Retina (tissue), 1 donor: ENCODE results near the gene FAR2.
"Not testable (repeated sequence)": the region's sequence is repeated elsewhere in the genome, so short reads cannot be mapped to it uniquely, and the experiment has no call there.

Experiments used
- DNase-seq: peaks from one replicate; pipeline ENCODE4 v3.0.0-alpha.2; 2016

The FAR2 gene

DNA sequence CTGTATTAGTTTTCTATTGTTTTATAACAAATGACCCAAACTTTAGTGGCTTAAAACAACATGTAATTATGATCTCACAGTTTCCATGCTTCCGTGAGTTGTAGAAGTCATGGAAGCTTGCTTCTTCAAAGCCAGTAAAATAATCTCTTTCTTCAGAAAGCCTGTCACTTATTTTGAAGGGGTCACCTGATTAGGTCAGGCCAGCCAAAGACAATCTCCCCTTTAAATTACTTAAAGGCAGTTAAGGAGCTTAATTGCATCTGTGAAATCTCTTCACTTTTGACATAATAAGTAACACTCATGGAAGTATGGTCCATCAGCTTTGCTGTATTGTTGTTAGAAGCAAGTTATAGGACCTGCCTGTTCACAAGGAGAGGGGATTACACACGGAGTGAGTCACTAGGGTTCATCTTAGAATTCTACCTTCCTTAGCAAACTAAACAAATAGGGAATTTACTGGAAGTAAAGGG, 89.8 kb downstream of the FAR2 start:
- no peak for DNase-seq

DNA sequence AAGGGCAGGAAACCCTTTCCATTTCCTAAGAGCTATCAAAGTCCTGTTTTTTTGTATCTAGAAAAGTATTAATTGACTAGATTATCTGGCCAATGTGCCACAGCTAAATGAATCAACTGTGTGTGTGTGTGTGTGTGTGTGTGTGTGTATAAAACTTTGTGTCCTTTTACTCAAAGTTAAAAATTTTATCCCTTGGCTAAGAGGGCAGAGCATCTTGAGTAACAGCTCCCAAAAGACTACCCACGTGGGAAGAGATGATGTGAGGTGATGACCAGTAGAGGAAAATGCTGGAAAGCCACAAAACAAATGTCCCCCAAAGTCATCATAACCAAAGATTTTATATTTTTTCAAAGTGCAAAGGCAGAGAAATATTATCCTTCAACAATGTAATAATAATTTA, 90.3 kb downstream of the FAR2 start:
- no peak for DNase-seq

DNA sequence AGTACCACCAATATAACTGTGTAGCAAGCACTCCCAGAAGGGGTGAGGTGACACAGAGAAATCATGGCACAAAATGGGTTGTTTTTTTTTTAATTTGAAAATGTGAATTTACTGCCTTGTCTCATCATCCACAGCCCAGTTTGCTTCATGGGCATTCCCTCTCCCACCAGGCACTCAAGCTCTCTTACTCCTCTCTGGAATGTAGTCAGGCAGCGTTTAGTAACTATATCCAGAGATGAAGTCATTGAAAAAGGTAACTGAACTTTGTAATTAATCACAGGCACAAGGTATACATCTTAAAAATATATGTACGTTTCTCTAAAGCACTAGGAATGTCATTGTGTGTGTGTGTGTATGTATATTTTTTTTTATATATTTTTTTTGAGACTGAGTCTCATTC, 91.4 kb downstream of the FAR2 start:
- DNase-seq: no peak

DNA sequence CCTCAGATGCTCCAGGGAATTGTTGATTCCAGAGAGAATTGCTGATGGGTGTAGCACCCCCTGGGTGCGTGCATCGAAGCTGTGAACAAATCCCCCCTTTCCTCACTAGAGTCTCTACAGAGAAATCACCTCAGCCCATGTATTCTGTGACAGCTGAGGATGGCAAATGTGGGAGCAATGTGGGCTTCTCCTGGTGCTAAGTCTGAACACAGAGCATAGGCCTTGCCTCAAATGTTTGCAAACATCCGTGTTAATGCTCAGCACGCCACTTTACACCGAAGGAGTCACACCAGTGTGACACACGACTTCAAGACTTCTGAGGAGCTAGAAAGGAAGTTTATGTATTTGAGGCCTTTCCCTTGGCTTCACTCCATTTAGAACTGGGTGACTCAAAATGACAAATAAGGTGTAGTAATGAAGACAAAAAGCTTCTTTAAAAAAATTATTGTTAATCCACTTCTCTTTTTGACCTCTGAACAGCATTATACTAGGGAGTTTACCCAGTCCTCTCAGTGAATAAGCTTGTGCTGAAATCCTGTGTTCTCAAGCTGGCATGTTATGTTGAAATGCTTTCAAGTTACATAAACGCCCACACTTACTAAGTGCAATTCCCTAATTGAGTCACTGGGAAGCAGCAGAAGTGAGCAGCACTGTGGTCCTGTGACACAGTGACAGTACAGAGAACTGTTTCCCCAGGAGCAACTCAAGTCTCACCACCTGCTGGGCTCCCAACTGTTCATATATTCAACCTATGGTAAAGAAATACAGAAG, 92.9 kb downstream of the FAR2 start:
- peak; percentile 51 for DNase-seq

DNA sequence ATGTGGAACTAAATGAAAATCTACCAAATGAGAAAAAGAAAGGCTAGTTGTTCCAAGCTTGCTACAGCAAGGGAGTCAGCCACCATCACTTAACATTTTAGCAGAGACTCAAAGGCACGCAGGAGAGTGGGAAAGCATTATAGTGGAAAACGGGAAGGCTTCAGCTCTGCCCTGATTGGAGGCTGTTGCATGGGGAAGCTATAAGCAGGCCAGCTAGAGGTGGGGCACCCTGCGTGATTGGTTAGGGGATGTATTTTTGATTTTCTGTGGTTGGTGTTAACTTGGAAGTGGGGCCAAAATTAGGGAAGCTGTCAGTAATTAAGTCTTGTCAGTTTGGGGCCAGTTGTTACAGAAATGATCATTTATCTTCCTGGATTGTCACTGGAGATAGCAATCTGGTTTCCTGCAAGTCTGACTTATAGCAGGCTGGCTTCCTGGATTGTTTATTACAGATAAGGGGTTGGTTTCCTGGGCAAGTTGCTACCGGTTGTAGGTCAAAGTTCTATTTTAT, 93.9 kb downstream of the FAR2 start:
- DNase-seq: peak; percentile 17

DNA sequence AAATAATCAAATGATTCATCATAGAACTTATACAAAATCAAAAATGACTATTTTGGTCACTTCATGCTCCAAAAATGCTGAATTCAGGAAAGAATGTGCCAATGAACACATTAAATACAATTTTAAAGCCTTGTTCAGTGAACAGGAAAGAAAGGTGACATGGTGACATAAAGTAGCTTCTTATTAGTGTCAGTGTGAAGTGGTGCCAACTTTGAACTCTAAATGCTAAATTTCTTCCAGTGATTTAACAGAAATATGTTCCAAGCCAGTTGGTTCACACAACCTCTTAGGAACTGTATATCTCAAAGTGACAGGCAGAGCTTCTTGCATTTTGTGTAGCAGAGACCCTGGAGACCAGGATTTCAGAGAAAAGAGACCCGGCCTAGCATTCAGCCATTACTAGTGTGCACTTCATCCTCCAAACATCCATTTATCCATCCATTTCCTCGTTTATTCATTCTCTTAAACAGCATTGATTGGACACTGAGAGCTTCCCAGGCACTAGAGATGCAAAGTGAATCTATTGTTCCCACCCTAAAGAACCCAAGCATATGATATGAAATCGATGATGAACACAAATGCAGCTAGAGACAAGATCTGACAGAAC, 95.2 kb downstream of the FAR2 start:
- DNase-seq: peak; percentile 55

DNA sequence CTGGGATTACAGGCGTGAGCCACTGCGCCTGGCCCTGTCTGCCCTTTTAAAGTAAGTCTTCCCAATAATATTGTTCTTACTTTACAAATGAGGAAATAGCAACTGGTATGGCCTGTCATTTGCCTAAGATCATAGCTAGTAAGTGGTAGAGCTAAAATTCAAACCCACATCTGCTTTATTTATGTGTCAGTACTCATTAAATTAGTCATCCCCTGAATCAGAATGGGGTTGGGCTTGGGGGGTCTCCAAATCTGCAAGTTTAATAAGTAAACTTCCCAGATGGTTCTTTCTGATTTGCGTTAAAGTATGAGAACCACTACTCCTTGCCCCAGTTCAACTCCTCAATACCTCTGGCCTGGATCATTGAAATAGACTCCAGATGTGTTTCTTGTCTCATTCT, 96.2 kb downstream of the FAR2 start:
- DNase-seq: no peak

DNA sequence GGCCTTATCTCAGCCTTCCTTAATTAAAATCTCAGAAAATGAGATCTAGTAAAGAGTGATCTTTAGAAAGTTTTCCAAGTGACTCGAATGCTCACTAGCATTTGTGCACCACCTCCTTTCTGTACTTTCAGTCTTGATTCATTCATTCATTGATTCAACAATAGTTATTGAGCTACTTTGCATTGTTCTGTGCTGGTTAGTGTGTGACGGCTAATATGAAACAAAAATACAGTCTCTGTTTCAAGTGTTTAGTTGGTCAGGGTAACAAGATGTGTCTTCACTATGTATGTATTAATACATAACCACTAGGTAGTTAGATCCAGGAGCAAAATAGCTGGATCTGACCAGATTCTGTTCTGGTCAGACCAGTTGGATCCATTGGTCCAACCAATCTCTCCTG, 100.9 kb downstream of the FAR2 start:
- DNase-seq: no peak

DNA sequence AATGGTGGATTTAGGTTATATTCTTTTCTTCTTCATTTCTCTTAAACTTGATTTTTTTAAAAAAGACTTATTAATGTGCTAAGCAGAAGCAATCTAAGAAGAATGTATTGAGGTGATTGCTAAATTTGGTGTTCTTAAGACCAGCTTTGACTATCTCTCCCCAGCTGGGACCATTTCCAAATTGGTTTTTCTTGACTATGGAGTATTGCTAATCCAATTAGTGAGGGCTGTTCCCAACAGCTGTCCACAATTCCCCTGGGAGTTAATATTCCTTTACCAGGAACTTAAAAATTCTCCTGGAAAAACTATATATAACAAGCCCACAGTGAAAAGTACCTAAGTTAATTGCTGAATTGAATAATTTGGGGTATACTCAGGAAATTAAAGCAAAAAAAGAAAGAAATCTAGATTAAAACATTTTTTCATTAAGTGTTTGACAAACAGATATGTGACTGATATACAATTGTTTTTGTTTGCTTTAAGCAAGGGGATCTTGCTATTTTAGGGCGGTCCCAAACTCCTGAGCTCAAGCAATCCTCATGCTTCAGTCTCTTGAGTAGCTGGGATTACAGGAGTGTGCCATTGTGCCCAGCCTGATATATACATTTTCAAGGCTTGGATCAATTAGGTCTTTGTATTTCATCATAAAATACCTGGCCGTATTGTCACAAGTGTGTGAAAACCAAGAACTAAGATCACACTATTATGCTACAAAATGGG, 105.0 kb downstream of the FAR2 start:
- DNase-seq: no peak

DNA sequence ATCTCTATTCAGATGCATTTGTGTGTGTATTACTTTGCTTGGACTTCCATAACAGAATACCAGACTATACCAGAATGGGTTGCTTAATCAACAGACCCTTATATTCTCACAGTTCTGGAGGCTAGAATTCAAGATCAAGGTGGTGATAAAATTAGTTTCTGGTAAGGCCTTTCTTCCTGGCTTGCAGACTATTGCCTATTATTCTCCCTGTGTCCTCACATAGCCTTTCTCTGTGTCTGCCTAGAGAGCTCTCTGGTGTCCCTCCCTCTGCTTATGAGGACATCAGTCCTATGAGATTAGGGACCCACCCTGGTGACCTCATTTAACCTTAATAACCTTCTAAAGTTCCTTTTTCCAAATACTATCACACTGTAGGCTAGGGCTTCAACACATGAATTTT, 106.0 kb downstream of the FAR2 start:
- no peak for DNase-seq

DNA sequence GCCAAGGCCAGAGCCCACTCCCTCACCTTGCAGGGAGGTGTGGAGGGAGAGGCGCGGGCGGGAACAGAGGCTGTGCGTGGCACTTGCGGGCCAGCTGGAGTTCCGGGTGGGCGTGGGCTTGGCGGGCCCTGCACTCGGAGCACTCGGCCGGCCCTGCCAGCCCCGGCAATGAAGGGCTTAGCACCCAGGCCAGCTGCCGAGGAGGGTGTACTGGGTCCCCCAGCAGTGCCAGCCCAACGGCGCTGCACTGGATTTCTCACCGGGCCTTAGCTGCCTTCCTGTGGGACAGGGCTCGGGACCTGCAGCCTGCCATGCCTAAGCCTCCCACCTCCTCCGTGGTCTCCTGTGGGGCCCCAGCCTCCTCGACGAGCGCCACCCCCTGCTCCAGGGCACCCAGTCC, 107.5 kb downstream of the FAR2 start:
- DNase-seq: no peak

DNA sequence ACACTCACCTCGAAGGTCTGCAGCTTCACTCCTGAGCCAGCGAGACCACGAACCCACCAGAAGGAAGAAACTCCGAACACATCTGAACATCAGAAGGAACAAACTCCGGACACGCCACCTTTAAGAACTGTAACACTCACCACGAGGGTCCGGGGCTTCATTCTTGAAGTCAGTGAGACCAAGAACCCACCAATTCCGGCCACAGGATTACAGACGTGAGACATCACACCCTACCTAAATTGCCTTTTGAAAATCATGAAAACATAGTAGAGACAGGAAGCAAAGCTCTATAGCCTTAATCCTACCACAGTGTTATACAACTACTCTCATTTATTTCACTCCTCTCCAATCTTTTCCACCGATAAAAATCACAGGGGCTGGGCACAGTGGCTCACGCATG, 108.6 kb downstream of the FAR2 start:
- DNase-seq: not testable (repeated sequence)

DNA sequence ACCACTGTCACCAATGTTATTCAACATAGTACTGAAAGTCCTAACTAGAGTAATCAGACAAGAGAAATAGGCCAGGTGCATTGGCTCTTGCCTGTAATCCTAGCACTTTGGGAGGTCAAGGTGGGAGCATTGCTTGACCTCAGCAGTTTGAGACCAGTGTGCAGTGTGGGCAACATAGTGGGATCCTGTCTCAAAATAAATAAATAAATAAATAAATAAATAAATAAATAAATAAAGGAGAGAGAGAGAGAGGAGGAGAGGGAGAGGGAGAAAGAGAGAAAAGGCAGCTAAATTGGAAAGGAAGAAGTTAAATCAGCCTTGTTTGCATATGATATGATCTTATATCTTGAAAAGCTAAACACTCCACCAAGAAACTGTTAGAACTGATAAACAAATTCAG, 115.3 kb downstream of the FAR2 start:
- DNase-seq: no peak

DNA sequence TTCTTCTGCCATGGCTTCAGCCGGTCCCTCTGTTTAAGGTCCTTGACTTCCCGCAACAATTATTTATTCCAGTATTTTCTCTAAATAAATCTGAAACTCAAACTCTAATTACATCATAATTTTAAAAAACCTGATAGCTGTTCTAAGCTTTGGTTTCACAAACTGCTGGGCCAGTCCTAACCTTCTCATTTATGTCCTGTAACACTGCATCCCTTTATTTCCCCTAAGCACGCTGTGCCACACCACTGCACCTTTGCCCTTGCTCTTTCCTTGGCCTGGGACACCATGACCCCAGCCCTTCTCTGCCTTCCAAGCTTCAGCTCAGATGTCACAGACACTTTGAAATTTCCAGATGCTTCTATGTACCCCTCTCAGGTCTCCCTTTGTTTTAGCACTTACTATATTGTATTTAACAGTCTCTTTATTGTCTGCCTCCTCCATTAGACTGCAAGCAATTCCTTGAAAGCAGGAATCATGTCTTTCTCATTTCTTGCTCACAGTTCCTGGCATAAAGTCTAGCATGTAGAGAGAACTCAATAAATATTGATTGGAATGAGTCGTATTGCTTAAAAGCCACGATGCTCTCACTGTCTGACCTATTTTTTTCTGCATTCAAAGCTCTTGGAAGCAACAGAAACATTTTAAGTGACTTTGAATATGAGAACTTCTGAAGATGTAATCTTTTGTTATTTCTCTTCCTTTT, 120.8 kb downstream of the FAR2 start:
- peak; percentile 6 for DNase-seq

DNA sequence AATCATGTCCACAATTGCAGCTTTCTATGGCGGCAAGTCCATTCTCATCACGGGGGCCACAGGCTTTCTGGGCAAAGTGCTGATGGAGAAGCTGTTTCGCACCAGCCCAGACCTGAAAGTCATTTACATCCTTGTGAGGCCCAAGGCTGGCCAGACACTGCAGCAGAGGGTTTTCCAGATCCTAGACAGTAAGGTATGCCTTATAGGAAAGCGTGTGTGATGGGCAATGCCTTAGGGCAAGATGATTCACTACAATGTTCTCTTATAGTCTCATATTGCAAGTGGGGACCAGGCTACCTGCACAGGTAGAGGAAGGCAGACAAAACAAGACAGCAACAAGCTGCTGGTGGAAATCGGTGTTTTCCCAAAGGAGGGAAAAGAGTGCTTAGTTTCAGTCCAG, 121.4 kb downstream of the FAR2 start:
- DNase-seq: peak; percentile 9

DNA sequence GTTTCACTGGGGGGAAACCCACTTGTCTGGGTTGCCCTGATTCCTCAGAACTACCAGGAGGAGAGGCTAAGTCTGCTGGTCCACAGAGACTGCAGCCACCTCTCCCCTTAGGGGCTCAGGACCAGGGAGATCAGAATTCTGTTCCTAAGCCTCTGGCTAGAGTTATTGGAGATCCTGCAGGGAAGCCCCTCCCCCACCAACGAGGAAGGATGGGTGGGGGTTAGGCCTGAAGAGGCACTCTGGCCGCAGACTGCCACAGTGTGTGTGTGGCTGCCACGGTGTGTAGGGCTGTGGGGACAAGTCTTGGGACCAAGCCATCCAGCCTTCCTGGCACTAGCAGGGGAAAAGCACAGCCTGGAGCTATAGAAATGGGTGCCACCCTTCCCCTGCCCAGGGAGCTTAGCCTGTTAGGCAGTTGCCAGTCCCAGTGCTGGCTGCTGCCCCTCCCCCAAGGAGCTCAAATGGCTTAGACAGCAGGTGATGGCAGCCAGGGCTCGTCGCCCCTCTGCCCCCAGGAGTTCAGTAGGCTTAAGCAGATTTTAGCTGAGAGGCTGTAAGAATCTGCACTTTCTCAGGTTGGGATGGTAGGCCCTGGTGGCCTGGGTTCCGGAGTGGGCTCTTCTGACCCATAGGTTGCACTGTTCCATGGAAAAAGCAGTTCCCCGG, 124.2 kb downstream of the FAR2 start:
- DNase-seq: no peak

DNA sequence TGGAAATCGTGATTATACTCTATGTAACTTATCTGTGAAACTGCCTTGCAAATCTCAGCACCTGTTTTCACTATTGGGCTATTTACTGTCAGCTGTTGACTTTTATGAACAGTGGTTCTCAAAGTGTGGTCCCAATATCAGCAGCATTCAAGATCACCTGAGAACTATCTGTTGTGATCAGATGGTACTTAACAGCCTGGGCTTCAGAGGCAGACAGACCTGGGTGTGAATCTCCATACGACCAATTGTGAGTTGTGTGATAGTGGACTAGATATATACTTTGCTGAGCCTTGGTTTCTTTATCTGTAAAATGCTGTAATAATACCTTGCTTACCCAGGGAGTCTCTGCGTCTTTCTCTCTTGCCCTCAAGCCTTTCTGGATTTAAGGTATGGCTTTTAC, 126.8 kb downstream of the FAR2 start:
- DNase-seq: no peak

DNA sequence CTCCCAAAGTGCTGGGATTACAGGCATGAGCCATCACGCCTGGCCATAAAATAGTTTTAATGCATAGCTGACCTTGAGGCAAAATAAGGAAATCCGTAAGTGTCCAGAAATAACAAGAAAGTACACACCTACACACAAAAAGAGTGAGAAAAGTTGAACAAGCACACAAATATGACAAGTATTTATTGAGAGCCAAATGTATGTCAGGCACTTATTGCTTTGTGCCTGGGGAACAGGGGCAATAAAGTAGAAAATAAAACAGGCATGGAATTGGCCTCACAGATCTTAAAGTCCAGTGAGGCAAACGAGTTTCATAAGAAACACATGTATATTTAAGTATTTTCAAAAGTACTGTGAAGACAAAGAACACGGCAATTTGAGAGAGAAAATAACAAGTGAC, 128.2 kb downstream of the FAR2 start:
- no peak for DNase-seq

DNA sequence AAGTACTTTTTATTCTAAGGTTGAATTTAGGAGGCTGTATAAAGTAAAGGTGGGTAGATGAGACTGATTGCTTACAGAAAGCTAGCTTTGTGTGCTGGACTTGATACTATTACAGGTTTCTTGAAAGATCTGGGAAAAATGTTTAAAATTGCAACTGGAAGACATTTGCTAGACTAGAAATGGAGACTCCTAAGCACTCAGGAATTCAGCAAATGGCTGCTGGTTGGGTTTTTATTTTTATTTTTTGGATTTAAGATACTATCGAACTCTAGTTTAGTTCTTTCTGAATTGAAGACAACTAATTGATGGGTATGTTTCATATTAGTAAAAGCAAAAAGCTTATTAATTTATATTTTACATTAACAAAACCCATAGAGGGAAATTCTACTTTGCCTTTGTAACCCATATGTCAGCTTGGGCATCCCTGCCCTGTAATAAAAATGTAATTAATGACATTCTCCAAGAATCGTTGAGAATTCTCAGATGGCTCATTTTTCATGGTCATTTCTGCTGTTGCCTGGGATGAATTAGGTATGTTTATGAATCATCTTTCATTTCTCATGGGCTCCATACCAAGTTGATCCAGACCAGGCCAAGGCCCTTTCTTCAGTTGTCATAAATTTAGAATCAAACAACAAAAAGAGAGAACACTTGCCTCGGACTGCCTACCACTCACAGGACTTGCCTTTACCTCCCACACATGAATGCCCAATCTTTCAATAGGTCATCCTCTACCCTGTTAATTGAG, 129.8 kb downstream of the FAR2 start:
- no peak for DNase-seq

DNA sequence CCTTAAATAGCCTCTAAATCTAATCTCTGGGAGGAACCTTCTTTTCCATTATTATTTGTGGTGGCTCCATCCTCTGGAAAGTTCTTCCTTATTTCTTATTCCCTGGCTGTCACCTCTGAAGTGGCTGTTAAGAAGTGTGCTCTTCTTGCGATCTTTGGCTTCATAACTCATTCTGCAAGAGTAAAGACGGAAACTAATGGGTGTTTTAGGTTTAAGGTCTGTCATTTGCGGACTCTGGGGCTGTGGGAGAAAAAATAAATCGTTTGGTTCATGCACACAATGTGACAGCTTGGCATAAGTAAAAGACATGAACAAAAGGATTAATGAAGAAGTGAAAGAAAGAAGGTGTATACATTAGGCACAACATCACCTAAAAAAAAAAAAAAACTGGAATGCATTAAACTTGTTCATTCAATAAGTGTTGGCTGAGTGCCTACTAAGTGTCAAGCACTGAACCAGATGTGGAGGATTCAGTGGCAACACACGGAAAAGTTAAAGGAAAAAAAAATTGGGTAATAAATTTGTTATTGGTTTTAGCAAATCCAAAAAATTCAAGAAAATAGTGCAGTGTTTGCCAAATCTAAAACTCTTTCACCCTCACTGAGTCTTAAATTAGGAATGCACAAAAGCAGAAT, 132.4 kb downstream of the FAR2 start:
- no peak for DNase-seq
